Measurements from ENCODE around the gene UMAD1. TPM values are rescaled to one million over a fixed set of nuclear protein-coding genes. Genes with fewer than 3 reads are reported as not detected.

Gene UMAD1
- total RNA-seq, 1 donor from 2014 or later = 13.9 TPM

- H3K4me1 Mint-ChIP-seq = no peaks in the 10 kb centered on the region
- no peaks in the 10 kb centered on the region for H3K27me3 Mint-ChIP-seq
- ATAC-seq (ENCODE audit: low read depth) (no peak), DNase-seq (no peak)
- H3K36me3 Mint-ChIP-seq (ENCODE audit: low read depth) = peaks cover 4% of the 10 kb centered on the region
- no peak overlapping the region for H3K27ac Mint-ChIP-seq
- CTCF ChIA-PET = interaction anchor here (1.4 kb wide), 1 partner anchor 55 kb away, joined by 3 read pairs; no protein-coding TSS in a partner anchor
- POLR2A ChIA-PET = no interaction called here
- intact Hi-C loops (cut with micrococcal nuclease) = no loop called here
- TF ChIP-seq CTCF (IDR thresholded peaks at IDR 0.05) = no peak
- no peaks in the 10 kb centered on the region for H3K9me3 Mint-ChIP-seq
- H3K4me3 Mint-ChIP-seq = no peak overlapping the region
Observed at GRCh38 chr7:7889791-7890568, 249.4 kb downstream of the UMAD1 start.

DNA sequence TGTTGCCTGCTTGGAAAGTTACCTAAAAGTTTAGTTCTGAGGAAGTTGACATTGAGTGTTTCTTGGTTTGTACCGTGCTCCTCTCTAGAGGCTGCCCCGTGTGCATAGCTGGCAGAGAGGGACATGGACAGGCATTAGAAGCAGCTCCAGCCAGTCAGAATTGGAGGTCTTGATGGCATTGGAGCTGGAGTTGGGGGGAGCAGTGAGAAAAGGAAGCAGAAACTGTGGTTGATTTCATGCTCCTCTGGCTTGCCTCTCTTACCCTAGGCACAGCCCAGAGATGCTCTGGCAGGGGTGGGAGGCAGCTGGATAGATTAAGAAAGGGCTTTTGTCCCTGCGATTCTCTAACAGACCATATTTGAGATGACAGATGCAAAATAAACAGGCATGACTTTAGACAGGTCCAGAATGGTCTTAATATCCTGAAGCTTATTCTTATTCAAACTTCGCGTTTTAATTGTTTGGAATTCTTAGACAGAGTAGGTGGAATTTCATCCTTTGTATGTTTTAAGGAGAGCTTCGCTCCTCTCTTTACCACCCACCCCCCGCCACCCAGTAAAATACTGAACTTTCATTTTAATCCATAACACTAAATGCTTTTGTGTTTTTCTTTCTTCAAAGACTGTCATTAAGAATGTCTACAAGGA lies 254.6 kb downstream of the UMAD1 start:
- ATAC-seq (ENCODE audit: low read depth) (no peak), DNase-seq (no peak)
- Mint-ChIP-seq H3K9me3 (no peaks in the 10 kb centered on the region), H3K4me3 (no peak overlapping the region), H3K4me1 (no peaks in the 10 kb centered on the region), H3K27me3 (no peaks in the 10 kb centered on the region), H3K36me3 (ENCODE audit: low read depth) (peaks cover 4% of the 10 kb centered on the region), H3K27ac (no peak overlapping the region)
- CTCF ChIA-PET = no interaction called here
- POLR2A ChIA-PET = interaction anchor here (0.7 kb wide), 1 partner anchor 125 kb away, joined by 13 read pairs; no protein-coding TSS in a partner anchor
- intact Hi-C loops (cut with micrococcal nuclease) = no loop called here
- no peak for TF ChIP-seq CTCF (IDR thresholded peaks at IDR 0.05)

DNA sequence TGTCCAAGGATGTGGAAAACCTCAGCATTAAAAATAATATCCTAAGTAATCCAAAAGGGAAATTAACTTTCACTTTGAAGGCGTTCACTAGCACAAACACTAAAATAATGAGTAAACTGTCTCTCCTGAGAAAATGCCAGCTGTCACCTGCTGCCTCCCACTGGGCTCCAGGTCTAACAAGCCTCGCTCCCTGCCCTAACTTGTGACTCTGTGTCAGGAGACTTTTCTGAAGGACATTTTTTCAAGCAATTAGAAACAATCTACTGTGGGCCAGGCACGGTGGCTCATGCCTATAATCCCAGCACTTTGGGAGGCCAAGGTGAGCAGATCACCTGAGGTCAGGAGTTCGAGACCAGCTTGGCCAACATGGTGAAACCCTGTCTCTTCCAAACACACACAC lies 255.2 kb downstream of the UMAD1 start:
- no peak for TF ChIP-seq CTCF (IDR thresholded peaks at IDR 0.05)
- H3K4me3 Mint-ChIP-seq = no peak overlapping the region
- DNase-seq (no peak), ATAC-seq (ENCODE audit: low read depth) (no peak)
- intact Hi-C loops (cut with micrococcal nuclease) = no loop called here
- no peaks in the 10 kb centered on the region for H3K4me1 Mint-ChIP-seq
- H3K27me3 Mint-ChIP-seq = no peaks in the 10 kb centered on the region
- H3K36me3 Mint-ChIP-seq (ENCODE audit: low read depth) = peaks cover 2% of the 10 kb centered on the region
- ChIA-PET POLR2A (interaction anchor here (0.7 kb wide), 1 partner anchor 126 kb away, joined by 13 read pairs; no protein-coding TSS in a partner anchor), CTCF (no interaction called here)
- no peaks in the 10 kb centered on the region for H3K9me3 Mint-ChIP-seq
- no peak overlapping the region for H3K27ac Mint-ChIP-seq

- H3K27ac Mint-ChIP-seq = no peak overlapping the region
- peaks cover 2% of the 10 kb centered on the region for H3K36me3 Mint-ChIP-seq (ENCODE audit: low read depth)
- H3K9me3 Mint-ChIP-seq = no peaks in the 10 kb centered on the region
- no peaks in the 10 kb centered on the region for H3K4me1 Mint-ChIP-seq
- ATAC-seq (ENCODE audit: low read depth) (no peak), DNase-seq (no peak)
- intact Hi-C loops (cut with micrococcal nuclease) = no loop called here
- ChIA-PET POLR2A (interaction anchor here (1.0 kb wide), 1 partner anchor 164 kb away, joined by 3 read pairs; no protein-coding TSS in a partner anchor), CTCF (interaction anchor here (1.2 kb wide), 1 partner anchor 106 kb away, joined by 3 read pairs; no protein-coding TSS in a partner anchor)
- H3K4me3 Mint-ChIP-seq = no peak overlapping the region
- TF ChIP-seq CTCF (IDR thresholded peaks at IDR 0.05) = no peak
- H3K27me3 Mint-ChIP-seq = no peaks in the 10 kb centered on the region
Observed at GRCh38 chr7:7897509-7897908, 257.0 kb downstream of the UMAD1 start.

DNA sequence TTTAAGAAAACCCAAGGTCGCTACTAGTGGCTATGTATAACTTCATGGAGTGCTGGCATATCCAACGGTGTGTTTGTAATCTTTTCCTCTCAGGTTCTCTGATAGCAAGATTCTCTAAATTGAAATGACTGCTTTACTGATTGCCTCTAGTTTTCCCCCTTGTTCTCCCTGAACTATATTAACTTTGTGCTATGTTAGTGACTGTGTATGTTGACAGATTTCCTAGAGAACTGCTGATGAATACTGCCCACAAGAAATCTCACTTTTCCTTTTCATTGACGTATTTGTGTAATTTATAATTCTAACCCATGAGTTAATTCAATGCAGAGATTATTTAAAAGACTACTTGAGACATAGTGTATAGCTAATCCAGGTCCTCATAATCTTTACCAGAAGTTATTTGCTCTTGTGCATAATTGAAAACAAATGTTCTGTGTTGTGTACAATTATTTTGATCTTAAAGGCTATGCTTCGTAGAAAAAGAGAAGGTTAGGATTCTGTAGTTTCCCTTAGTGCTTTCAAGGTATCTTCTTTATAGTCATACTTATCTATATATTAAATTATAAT lies 257.5 kb downstream of the UMAD1 start:
- TF ChIP-seq CTCF (IDR thresholded peaks at IDR 0.05) = no peak
- intact Hi-C loops (cut with micrococcal nuclease) = no loop called here
- ChIA-PET CTCF (interaction anchor here (1.2 kb wide), 1 partner anchor 106 kb away, joined by 3 read pairs; no protein-coding TSS in a partner anchor), POLR2A (interaction anchor here (1.0 kb wide), 1 partner anchor 164 kb away, joined by 3 read pairs; no protein-coding TSS in a partner anchor)
- no peaks in the 10 kb centered on the region for H3K9me3 Mint-ChIP-seq
- DNase-seq = no peak
- no peak for ATAC-seq (ENCODE audit: low read depth)
- H3K4me1 Mint-ChIP-seq = no peaks in the 10 kb centered on the region
- H3K27ac Mint-ChIP-seq = no peak overlapping the region
- no peaks in the 10 kb centered on the region for H3K27me3 Mint-ChIP-seq
- peaks cover 2% of the 10 kb centered on the region for H3K36me3 Mint-ChIP-seq (ENCODE audit: low read depth)
- no peak overlapping the region for H3K4me3 Mint-ChIP-seq

Measured in activated B cell treated with CpG ODN at 0.5 μM for 24 hours (primary cell).